Endometrium (tissue), 2 donors: ENCODE results near the gene NCS1.

Experiments
- FAIRE-seq: peaks from 2 replicates; lab custom pipeline; 2012; peaks lifted over from hg19 to GRCh38; lab: Jason Lieb, UNC
- donor health status: control.
- donor health status: control.

NCS1 gene

DNA sequence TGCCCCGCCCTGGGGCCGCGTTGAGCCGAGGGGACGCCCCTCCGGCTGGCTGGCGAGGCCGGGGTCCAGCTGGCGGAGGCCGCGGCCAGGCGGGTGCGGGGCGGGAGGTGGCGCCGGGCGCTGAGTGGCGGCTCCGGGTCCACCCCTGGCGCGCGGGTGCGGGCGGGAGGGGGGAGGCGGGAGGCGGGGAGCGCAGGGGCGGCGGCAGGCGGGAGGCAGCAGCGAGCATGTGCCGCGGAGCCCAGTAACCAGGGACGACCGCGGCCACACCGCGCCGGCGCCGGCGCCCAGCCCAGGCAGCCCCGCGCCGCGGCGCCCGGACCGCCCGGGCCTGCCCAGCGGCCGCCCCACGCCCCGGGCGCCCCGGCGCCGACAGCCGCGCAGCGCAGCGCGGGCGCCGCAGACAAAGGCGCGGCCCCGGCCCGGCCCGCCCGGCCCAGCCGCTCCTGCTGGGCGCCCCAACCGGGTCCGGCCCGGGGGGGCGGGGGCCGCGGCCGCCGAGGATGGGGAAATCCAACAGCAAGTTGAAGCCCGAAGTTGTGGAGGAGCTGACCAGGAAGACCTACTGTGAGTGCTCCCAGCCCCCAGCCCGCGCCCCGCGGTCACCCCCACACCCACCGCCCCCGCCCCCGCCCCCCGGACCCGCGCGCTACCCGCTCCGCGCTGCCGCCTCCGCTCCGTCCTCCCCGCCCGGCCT, at the start of gene NCS1:
Gene NCS1, plus strand, starts transcription at position 244 of the 697 bp plus-strand sequence. Its CDS starts 260 bp downstream, at position 504.
- FAIRE-seq = no peak

DNA sequence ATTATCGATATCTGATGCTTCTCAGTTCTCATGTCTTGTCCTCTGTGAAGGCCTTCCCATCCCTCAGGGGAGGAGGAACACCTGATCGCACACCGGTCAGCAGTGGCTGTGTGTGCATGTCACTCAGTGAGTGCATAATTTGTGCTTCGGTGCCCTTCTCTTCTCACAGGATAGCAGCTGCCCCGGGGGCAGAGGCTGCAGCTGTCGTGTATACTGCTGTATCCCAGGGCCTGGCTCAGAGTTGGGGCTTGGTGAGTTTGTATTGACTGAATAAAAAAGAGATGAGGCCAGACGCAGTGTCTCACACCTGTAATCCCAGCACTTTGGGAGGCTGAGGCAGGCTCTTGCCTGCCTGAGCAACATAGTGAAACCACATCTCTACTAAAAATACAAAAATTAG, 49.7 kb upstream of the NCS1 start:
- FAIRE-seq = no peak

DNA sequence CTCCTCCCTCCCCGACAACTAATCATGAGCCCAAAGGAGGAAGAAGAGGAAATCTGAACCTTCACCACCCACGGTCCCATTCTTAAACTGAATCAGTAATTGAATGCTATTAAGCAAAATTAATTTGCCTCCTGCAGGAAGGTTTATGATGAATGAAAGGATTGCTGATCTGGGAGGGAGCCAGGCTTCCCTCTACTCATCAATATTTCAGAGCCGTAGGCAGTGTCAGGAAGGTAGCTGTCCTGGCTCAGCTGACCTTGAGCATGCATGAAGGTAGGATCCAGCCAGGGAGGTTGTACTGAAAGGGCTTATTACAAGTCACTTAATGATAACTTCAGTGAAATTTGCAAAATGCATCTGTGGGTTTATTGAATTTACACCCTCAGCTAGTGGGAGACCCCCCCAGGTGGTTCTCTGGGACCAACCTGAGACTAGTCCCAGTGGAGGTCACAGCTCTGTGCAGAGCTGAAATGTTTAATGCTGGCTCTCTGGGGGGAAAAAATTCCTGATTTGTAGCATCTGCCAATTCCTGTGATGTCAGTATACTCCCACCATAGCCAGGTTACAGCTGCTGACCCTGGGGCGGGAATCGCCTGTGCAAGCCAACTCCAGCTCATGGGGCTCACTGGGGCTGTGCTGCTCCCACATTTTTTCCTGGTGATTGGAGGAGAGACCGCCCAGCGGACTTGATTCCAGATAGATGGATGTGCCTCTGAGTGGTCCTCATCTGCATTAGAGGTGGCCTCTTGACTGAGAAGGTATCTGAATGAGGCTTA, 47.9 kb upstream of the NCS1 start:
- no peak for FAIRE-seq

- no peak for FAIRE-seq
Observed at GRCh38 chr9:130126721-130127433, 45.3 kb upstream of the NCS1 start.

- no peak for FAIRE-seq
Observed at GRCh38 chr9:130128251-130128650, 44.0 kb upstream of the NCS1 start.

GRCh38 chr9:130128733-130129431, 43.3 kb upstream of the NCS1 start:
- no peak for FAIRE-seq

DNA sequence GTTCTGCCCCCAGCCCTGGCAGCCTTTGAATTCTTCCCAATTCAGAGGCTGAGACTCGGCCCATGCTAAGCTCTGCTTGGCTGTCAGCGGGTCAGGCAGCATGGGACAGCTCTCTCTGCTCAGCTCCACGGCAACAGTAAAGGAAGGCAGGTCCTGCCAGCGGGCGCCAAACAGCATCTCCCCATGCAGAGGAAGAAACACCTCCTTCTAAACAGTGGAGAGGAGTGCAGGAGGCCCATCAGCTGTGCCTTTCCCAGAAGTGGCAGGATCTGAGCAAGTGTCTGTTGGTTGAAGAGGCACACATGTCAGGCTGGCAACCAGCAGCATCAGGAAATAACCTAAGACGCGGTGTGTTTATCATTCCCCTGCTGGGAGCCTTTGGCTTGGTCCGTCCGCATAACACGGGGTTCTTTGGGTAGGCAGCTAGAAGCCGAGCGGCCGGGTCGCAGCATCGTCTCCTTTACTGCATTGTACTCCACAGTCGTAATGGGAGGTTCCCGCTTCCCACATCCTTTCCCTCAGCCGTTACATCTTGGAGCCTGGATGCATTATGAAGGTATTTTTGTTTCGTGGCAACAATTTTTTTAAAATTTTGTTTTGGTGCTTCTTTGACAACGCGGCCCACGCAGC, 42.7 kb upstream of the NCS1 start:
- FAIRE-seq = no peak

DNA sequence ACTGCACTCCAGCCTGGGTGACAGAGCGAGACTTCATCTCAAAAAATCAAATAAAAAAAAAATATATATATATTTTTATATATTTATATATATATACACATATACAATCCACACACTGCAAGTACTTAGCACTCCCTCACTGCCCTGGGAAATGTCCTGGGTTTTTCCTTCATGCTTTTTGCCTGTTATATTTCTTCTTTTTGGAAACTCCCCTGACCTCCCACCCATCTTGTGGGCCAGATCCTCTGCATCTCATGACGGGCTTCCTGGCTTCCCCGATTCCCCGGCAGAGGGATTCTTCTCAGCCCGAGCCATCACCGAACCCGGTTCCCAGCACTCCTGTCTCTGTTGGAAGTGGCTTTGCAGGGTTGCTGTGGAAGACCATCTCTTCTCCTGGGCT, 39.5 kb upstream of the NCS1 start:
- FAIRE-seq = no peak

- no peak for FAIRE-seq
Observed at GRCh38 chr9:130137081-130137640, 35.0 kb upstream of the NCS1 start.

DNA sequence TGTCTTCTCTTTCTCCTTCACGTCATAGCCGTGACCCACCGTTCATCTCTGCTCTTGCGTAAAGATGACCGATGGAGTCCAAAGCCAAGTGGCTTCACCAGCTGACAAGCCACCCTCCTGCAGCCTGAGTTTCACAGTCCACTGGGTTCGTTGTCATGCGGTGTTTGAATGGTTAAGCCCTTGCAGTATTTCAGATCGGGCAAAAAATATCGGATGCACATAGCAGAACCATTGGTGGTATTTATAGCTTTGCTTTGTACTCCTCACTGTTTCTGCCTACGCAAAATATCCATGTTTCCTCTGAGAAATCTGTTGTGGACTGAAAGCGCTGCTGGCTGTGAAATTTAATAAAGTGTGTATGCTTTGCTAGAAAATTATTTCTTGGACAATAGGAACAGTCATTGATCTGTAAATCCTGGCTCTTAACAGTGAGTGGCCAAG, 34.5 kb upstream of the NCS1 start:
- no peak for FAIRE-seq

- FAIRE-seq = no peak
Observed at GRCh38 chr9:130138171-130138653, 34.0 kb upstream of the NCS1 start.

- no peak for FAIRE-seq
Observed at GRCh38 chr9:130138791-130139190, 33.4 kb upstream of the NCS1 start.

DNA sequence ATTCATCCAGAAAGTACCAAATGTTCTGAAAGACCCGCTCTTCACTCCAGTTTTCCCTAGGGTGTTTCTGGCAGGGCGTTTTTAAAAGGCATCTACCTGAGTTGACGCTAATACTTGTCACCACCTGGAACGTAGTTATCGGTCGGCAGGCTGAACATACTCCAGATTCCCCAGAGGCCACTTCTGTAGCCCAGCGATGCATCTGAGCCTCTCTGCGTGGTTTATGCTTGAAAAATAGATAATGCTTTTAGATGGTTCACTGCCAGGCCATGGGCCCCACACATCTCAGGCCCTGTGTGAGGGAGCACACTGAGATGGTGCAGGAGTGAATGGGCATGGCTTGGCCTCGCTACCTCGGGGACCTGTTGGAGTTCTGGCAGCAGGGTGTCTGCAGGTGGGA, 33.0 kb upstream of the NCS1 start:
- no peak for FAIRE-seq

GRCh38 chr9:130140706-130141105, 31.5 kb upstream of the NCS1 start:
- FAIRE-seq = no peak

DNA sequence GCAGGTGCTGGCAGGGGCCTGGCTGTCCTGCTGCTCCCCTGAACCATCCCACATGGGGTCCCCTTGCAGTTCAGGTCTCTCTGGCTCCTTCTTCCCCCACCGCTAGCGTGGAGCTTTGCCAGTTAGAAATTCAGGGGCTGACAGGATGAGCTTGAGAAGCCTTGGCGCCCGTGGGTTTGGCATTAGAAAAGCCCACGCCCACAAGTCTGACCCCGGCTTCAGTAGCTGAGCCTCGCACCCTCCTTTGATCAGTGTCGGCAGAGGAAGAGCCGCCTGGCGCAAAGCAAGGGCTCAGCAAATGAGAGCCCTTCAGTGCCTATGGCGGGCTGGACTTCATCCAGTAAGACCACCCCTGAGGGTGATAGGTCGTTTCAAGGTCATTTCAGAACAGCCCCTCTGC, 30.1 kb upstream of the NCS1 start:
- FAIRE-seq = no peak

DNA sequence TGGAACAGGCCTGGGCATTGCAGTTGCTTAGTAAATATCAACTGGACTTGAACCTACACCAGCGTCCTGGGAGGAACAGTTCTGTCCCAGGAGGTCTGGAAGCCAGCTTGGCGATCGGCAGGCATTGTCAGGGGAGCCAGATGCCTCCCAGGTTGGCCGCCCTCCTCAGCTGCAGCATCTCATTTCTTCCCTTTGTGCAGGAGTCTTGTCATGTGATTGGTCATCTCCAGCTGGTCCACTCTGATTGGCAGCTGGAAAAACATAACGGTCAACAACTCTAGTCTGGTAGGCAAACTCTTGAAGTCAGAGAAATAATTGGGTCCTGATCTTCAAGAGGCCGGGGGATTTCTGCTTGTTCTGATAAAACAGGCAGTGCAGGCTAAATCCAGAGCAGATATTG, 29.6 kb upstream of the NCS1 start:
- no peak for FAIRE-seq

GRCh38 chr9:130143279-130143893, 28.8 kb upstream of the NCS1 start:
- no peak for FAIRE-seq

GRCh38 chr9:130143958-130144366, 28.2 kb upstream of the NCS1 start:
- no peak for FAIRE-seq

DNA sequence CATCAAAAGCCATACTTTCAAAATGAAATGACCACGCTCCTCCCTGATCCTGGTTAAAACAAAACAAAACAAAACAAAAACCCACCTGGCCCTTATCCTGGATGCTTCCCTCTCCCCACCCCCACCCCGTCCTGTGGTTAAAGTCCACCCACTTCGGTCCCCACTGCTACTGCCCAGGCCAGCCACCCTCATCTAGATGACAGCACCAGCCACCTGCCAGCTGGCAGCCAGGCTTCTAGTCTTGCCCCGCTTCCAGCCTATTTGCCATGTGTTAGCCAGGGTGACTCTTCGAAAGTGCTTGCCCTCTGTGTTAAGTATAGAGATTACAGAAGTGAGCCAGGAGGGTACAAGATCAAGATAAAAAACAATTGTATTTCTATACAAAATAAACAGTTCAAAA, 27.5 kb upstream of the NCS1 start:
- FAIRE-seq = no peak

GRCh38 chr9:130145658-130146057, 26.5 kb upstream of the NCS1 start:
- no peak for FAIRE-seq

GRCh38 chr9:130147198-130147597, 25.0 kb upstream of the NCS1 start:
- no peak for FAIRE-seq
